Measurements from ENCODE around the gene ACTN1.

ACTN1 gene

GRCh38 chr14:68936476-68936875 lies 42.6 kb downstream of the ACTN1 start:
- DNase-seq (ENCODE audit: low read depth), result no peak

- no peak for DNase-seq (ENCODE audit: low read depth)
Observed at GRCh38 chr14:68935761-68936214, 43.3 kb downstream of the ACTN1 start.

GRCh38 chr14:68934066-68934465 lies 45.0 kb downstream of the ACTN1 start:
- DNase-seq (ENCODE audit: low read depth), result no peak

- no peak for DNase-seq (ENCODE audit: low read depth)
Observed at GRCh38 chr14:68932686-68933085, 46.4 kb downstream of the ACTN1 start.

GRCh38 chr14:68932231-68932630 lies 46.9 kb downstream of the ACTN1 start:
- no peak for DNase-seq (ENCODE audit: low read depth)

GRCh38 chr14:68931474-68932051 lies 47.5 kb downstream of the ACTN1 start:
- DNase-seq (ENCODE audit: low read depth), result no peak

GRCh38 chr14:68931063-68931462 lies 48.0 kb downstream of the ACTN1 start:
- DNase-seq (ENCODE audit: low read depth), result no peak

GRCh38 chr14:68929623-68930307 lies 49.3 kb downstream of the ACTN1 start:
- no peak for DNase-seq (ENCODE audit: low read depth)

GRCh38 chr14:68928770-68929550 lies 50.1 kb downstream of the ACTN1 start:
- no peak for DNase-seq (ENCODE audit: low read depth)

- no peak for DNase-seq (ENCODE audit: low read depth)
Observed at GRCh38 chr14:68927956-68928675, 51.0 kb downstream of the ACTN1 start.

- no peak for DNase-seq (ENCODE audit: low read depth)
Observed at GRCh38 chr14:68927089-68927488, 52.0 kb downstream of the ACTN1 start.

GRCh38 chr14:68926236-68926635 lies 52.9 kb downstream of the ACTN1 start:
- no peak for DNase-seq (ENCODE audit: low read depth)

- no peak for DNase-seq (ENCODE audit: low read depth)
Observed at GRCh38 chr14:68925373-68925772, 53.7 kb downstream of the ACTN1 start.

- no peak for DNase-seq (ENCODE audit: low read depth)
Observed at GRCh38 chr14:68924186-68925158, 54.6 kb downstream of the ACTN1 start.

- no peak for DNase-seq (ENCODE audit: low read depth)
Observed at GRCh38 chr14:68922886-68923285, 56.2 kb downstream of the ACTN1 start.

- DNase-seq (ENCODE audit: low read depth), result no peak
Observed at GRCh38 chr14:68922201-68922621, 56.9 kb downstream of the ACTN1 start.

- DNase-seq (ENCODE audit: low read depth), result no peak
Observed at GRCh38 chr14:68921666-68922065, 57.4 kb downstream of the ACTN1 start.

GRCh38 chr14:68921049-68921448 lies 58.1 kb downstream of the ACTN1 start:
- DNase-seq (ENCODE audit: low read depth), result no peak

- DNase-seq (ENCODE audit: low read depth), result no peak
Observed at GRCh38 chr14:68919129-68919927, 59.8 kb downstream of the ACTN1 start.

- no peak for DNase-seq (ENCODE audit: low read depth)
Observed at GRCh38 chr14:68918612-68919011, 60.5 kb downstream of the ACTN1 start.

Data from activated T-cell treated with anti-CD3 and anti-CD28 coated beads for 1 hour (primary cell).